SU-DHL-6 (cell line): ENCODE data around the gene MYBPH.

ENCODE experiments used
- CTCF ChIP-seq: fragments of 200-600 bp; sonication (generic); IDR thresholded peaks from one replicate; pipeline ENCODE4 v1.5.1; 2017; ENCODE audit warnings: antibody characterized with exemption, mild to moderate bottlenecking, low read length, moderate library complexity; ENCODE audit not compliant: insufficient read depth, poor library complexity, severe bottlenecking
- EZH2phosphoT487 ChIP-seq: fragments of 200-600 bp; sonication (generic), shearing (Covaris generic); conservative IDR thresholded peaks from 2 replicates; pipeline ENCODE4 v1.6.1; 2018; ENCODE audit warnings: mild to moderate bottlenecking, antibody characterized with exemption, low read length, moderate library complexity, mixed read lengths

- TF ChIP-seq CTCF (no peak), EZH2phosphoT487 (no peak)
These were observed 35.4 kb upstream of the MYBPH start for GRCh38 chr1:203210988-203211387.
